IPS-NIHi7 (cell line): ENCODE data around the gene CCDC188.

Source experiments
- DNase-seq: peaks from one replicate; pipeline ENCODE4 v3.0.0; 2012; ENCODE audit warnings: mixed read lengths; ENCODE audit errors: extremely low spot score

Gene CCDC188

DNA sequence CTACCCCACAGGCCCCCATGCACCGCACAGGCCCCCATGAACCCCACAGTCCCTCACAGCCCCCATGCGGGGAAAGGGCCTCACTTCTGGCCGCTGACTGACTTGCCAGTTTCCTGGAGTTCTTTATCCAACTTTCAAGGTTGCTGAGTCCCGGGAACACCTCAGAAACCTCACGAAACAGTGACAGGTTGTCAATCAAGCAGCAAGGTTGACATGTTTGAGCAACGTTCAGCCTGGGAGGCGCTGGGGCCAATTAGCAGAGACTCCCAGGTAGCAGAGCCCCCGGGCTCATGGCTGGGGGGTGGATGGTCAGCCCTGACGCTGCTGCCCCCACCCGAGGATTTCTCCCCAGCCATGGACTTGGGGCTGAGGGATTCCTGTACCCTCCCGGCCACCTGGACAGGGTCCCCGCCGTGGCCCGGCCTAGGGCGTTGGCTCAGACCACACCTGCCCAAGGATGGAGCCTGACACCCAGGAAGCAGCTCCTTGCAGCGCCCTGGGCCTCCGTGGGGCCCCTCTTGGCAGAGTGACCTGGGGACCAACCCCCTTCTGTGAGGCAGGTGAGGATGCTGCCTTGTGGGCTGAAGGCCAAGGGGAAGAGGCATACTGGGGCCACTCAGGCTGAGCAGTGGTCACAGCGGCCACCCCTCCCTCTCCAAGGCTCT is 33.8 kb upstream of the CCDC188 start:
- DNase-seq: no peak

DNA sequence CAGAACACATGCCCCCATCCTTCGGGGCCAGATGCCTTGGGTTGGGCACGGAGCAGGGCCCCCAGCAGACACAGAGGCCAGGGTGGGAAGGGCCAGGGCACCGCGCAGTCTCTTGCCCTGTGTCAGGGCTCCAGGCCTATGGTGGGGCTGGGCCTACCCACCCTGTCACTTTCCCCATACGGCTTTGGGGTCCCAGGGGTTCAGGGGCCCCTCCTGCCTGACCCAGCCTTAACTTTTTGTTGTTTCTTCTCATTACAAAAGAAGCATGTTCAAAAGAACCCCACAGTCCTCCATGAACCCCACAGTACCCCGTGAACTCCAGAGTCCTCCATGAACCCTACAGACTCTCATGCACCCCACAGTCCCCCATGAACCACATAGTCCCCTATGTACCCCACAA is 33.0 kb upstream of the CCDC188 start:
- no peak for DNase-seq

DNA sequence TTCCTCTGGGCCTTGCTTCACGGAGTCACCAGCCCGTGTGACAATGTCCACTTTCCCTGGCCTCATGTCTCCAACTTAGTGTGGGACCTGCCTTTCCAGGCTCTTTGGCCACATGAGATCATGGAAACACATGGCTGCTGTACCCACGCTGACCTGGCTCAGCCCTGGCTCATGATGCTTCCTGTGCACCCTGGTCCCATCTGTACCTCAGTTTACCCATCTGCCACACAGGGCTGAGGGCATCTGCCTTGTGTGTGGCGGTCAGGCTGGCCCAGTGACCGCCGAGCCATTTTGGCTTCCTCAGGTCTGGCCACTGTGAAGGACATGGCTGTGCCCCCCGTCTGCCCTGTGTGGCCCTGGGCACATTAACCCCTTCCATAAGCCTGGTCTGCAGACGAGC is 32.2 kb upstream of the CCDC188 start:
- no peak for DNase-seq

DNA sequence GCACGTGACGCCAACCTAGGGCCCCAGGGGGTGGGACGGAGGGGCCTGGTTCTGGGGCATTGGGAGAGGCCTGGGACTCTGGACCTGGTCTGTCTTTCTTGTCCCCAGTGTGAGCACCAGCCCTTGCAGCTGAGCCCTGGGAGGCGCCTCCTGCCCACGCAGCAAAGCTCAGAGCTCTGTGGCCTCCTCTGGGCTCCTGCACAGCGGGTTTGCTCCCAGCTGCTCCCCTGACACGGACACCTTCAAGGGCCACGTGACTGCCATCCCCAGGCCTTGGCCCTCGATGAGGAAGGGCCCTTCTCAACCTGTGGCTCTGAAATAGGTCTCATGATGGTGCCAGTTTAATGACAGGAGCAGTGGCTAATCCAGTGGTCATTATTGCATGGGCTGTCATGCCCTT is 31.5 kb upstream of the CCDC188 start:
- DNase-seq: no peak

DNA sequence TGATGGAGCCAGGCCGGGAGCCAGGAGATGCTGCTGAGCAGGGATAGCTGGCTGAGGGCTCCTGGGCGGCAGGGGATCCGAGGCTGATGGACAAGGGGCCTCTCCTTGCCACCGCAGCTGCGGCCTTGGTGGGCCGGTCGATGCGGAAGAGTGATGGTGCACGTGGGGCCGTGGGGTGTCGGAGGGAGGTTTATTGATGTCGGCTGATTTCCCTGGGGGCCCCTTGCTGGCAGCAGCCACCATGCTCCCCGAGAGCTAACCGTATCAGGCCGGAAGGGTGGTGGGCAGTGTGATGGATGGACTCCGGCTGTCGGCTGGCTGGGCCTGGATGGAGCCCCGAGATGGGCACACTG is 31.0 kb upstream of the CCDC188 start:
- no peak for DNase-seq

DNA sequence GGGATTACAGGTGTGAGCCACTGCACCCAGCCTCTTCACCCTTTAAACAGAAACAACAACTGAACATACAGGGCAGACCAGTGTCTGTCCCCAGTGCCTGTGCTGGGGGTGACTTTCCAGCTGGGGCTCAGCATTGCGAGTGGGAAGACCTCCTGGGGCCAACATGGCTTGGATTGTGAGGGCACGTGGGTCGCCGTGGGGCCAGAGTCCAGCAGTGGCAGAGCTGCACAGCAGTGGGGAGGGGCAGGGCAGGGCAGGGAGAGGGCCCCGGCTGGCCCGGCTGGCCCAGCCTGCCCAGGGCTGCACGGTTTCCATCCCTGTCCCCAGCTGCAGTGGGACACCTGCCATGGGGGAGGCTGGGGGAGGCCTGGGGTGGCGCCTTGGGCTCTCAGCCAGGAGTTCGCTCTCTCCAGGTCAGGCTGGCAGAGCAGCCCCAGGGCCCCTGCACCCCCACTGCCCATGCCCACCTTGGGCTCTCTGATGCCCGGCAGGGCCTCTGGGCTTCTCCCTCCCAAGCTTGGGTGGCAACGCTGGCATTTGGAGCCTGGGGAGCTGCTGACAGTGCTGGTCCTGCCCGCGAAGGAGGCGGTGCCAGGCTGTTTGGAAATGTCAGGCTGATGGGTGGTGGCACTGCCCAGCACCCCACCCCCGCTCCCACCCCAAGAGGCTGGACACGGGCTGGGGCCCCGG is 30.5 kb upstream of the CCDC188 start:
- DNase-seq: no peak

DNA sequence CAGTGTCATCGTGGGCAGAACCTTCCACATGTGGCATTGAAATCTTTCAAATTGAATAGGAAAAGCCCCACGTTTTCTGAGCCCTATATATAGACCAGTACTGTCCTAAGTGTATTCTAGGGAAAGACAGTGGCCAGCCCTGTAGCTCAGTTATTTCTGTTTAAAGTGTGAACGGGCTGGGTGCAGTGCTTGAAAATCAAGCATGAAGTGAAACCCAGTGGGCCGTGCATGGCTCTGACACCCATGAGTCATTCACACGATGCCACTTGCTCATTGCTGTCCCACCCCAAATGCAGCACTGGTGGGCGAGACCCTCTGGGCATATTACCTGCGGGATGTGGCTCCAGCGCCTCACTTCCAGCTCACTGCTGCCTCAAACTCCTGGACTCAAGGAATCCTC is 29.8 kb upstream of the CCDC188 start:
- DNase-seq: no peak

DNA sequence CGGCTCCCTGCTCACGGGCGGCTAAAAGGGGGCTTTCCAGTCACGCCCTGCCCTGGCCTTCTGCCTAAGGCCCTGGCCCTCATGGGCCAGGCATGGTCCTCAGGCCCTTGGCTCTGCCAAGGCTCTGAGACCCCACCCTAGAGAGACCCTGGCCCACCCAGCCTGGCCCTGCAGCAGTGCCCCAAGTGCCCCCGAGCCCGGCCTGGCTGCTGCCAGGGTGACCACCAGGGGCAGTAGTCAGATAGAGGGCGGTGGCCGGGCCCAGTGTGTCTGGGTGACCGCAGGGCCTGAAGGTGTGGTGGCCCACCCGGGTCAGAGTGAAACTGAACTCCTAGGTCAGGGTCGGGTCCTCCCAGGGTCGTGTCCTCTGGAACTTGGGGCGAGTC is 29.4 kb upstream of the CCDC188 start:
- no peak for DNase-seq

DNA sequence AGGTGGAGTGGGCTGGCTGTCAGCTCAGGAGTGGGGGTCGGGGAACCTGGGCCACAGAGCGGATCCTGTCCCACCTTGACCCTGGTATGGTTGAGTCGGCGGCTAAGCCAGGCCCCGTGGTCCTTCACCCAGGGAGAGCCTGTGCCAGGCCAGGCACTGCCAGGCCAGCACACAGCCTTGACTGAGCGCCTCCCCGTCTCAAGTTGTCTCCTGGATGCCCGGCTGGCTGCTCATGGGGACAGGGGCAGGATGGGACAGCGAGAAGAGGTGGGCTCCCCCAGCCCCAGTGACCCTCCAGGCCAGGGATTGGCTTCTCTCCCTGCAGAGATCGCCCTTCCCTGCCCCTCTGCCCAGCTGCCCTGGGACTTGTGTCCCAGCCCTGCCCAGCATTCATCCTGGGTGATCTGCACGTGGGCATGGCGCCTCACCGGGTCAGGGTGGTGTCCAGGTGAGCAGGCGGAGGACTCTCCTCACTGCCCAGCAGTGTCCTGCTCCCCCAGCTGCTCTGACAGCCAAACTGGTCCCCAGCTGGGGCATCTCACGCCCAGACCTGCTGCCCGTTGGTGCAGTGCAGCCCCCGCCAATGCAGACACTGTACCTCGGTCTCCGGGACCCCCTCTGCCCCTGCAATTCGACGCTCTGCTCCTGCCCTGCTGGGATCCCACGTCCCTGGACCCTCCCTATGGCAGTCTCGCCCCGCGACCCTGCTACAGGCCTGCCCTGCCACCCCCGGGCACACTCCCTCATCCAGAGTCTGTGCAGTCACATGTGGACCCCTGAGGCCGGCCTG is 28.8 kb upstream of the CCDC188 start:
- DNase-seq: no peak

DNA sequence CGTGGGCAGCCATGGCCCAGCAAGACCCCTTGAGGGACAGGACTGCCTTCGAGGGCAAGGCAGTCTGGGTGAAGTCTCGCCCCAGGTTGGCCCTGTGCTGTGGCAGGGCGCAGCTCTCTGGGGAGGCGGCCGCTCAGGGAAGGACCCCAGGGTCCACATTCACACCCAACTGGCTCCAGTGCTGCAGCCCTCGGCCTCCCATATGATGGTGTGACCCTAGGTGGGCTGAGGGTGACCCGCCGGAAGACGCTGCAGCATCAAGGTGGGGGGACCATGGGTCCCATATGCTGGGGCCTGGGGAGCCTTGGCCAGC is 28.0 kb upstream of the CCDC188 start:
- DNase-seq: no peak

DNA sequence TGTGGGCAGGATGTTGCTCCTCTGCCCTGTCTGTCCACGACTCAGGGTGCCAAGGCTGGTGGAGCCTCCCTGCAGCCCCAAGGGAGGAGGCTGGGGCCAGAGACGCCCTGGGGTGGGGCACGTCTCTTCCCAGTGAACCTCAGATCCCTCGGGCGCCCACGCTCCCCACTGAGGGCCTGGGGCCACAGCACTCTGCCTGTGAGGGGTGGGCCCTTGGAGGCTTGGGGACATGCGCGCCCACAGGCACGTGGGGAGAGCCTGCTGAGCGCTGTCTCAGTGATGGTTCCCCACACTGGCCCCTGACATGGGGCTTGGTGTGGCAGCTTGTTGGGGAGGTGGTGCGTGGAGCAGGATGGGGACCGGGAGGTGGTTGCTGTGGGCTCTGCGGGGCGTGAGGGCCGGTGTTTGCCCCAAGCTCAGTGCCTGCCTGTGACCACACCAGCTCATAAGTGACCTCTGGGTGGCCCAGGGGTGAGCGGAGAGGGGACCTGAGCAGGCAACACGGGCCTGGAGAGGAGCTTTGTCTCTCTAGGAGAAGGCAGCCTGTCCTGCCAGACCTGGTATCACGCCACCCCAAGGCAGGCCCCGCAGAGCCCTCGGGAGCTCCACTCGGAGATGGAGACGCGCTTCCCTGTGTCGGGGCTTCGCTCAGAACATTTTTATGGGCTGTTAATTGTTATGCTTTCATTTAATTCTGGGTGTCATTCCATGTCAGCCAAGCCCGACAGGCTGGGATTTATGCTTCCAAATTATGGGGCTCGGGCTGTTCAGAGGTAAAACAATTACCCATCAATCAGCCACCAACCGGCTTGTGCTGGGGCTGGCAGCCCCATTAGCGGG is 27.4 kb upstream of the CCDC188 start:
- DNase-seq: no peak

DNA sequence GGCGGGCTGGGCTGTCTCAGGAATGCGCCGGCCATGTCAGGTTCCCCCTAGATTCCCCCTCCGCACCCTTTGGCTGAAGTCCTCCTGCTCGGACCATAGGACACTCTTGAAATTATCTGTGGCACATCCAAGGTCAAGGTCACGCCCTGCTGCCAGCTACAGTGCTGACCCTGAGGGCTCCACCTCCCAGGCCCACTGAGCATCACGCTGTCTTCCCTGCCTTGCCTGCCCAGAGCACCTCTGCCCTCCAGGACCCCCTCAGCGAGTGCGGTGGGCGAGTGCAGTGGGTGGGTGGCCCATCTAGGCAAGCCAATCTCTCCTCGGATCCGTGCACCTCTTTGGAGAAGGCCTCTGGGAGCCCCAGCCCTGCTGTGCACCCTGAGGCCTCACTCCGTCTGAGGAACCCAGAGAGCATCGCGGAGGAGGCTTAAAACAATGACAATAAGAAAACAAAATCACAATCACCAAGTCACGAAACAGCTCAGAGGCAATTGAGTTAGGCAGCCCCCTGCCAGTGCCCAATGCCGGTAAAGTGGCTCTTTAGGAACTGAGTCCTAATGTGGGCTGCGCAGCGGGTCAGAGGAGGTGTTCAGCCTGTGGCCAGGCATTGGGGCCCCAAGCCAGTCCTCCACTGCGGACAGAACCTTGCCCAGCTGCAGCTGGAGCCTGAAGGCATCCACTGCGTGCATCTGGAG is 26.5 kb upstream of the CCDC188 start:
- DNase-seq: no peak

DNA sequence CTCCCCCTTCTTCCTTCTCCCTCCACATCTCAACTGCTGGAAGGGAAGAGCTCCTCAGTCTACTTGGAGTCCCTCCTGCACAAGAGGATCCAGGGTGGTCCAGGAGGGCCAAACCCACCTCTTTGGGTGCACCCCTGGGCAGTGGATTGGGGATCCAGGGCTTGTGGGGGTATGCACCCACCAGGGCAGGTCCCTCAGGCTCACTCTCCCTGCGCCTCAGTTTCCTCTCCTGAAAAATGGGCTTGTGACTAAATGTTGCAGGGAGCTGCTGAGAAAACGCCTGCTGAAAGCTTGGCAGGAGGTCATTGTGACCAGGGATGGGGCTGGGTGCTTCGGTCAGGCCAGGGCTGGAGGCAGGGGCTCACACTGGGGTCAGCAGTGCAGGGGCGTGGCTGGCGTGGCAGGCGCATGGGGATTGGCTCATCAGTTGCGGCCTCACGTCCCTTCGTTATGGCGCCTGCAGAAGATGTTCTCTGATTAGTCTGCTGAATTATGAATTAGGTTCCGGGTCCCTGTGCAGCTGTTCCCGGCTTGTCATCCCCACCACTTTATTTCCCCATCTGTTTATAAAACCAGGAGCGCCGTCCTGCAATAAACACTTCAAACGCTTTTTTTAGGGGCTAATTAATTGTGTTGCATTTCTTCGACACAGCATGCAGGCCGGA is 25.7 kb upstream of the CCDC188 start:
- DNase-seq: no peak

DNA sequence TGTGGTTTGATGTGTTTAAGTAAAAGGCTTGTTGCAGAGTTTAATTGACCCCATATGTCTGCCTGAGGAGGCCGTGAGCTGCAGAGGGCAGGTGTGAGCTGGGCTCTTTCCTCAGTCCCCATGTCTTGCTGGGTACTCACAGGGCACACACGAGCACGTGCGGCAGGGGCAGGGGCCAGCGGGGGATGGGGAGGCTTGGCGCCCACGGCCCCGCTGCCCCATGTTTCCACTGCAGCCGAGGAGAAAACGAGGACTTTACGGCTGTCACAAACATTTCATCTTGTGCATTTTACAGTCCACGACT is 24.7 kb upstream of the CCDC188 start:
- DNase-seq: no peak

DNA sequence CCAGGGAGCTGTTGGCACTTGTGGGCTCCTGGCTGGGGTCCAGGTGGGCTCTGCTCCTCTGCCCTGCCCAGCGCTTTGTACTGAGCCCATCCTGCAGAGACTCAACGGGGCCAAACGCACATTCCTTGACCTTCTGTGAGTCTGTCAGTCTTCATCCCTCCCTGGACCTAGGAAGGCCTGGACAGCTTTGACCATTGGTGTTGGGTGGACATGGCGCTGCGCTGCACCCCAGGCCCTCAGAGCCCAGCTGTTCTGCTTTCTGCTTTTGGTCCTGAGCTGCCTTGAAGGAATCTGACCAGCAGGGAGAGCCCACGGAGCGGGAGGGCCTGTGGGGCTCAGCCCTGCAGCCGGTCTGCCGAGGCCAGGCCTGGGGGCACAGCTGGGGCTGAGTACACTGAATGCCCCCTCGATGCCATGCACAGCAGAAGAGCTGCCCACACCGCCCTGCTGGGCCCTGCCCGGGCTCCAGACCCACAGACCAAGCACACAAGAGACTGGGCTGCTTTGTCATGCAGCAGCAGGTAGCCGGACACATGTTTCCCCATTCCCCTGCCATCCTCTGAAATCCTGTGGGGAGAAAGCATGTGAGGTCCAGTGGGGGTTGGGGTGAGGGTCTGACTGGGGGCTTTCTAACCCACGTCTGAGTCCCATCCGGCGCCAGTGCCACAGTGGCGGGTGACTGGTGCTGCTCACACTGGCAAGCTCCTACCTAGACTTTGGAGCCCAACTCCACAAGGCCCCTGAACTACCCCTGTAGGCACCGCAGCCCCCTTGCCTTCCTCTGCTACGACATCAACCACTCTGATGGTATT is 24.1 kb upstream of the CCDC188 start:
- DNase-seq: peak; percentile 53

DNA sequence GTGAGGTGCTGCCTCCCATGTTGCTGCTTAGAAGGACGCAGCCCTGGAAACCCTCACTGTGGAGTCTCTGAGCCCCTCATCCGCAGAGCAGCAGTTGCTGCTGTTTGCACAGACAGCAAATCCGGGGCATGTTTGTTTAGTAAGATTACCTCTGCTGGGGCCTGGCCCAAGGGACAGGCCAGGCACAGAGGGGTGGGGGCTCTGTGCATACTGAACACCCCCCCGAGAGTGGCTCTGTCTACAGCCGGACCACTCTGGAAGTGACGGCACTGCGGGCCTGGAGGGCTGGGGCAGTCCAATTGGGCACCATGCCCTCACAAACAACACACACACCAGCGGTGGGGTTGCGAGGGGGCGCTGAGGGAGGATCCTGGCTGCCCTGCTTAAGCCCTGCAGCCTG is 22.9 kb upstream of the CCDC188 start:
- no peak for DNase-seq

DNA sequence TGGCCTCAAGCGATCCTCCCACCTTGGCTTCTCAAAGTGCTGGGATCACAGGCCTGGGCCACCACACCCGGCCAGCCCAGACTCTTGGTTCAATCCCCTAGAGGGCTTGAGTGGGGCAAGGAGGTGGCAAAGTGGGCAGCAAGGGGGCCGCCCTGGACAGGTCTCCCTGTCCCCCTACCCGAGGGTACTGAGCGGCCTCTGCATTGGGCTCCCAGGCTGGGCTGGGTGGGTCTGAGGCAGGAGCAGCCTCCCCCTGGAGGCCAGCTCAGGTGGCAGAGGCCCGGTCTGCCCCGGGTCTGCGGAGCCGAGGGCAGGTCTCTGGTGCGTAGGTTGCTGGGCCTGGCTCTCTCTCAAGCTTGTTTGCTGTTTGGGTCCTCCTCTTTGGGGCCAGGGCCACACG is 22.4 kb upstream of the CCDC188 start:
- no peak for DNase-seq

DNA sequence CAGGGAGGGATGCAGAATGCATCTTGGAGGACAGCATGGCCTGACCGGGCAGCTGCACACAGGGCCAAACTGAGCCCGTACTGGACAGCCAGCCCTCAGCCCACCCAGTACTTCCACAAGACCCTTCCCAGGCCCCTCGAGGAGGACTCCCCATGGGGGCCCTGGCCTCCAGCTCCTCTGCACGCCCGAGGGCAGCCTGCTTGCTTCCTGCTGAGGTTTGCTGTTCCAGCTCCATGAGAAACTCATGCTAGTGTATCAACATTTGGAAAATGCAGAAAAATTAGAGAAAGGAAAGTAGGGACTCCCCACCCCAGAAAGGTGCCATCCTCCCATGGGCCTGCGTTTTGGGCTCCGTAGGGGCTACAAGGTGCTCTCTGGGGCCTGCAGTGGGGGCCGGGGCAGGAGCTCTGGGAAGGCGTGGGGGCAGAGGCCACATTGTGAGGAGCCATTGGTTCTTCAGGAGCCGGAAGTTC is 21.3 kb upstream of the CCDC188 start:
- no peak for DNase-seq

DNA sequence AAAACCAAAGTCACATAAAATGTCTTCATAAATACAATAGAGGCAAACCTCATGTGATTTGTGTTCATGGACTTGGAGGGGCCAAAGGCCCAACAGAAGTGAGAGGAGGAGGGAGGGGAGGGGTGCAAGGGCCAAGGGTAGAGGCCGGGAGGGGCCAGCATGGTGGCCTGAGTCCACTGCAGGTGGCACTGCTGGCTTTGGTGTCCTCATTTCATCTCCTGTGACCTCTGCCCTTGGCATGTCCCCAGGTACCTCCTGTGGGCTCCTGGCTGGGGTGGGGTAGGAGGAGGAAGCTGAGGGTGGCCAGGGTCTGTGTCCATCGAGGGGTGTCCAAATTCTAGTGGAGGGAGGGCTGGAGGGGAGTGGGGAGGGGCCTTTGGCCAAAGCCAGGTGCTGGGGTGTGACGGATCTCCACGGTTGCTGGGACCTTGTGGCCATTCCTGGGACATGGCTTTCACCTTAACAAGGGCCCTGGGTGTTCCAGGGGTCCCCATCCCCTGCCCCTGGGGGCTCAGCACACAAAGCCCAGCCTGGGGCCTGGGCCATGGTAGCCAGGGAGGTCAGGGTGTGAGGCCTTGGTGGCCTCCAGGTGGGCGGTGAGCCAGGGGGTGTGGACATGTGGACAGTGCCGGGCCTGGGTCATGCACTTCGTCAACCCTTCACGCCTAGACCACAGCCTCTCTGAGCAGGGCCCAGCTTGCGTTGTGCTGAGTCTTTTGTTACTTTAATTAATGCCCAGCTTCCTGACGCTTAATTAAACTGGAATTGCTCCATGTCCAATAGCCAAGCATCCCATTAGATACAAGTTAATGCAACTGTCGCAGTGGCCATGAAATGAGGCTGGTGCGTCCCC is 20.7 kb upstream of the CCDC188 start:
- no peak for DNase-seq

DNA sequence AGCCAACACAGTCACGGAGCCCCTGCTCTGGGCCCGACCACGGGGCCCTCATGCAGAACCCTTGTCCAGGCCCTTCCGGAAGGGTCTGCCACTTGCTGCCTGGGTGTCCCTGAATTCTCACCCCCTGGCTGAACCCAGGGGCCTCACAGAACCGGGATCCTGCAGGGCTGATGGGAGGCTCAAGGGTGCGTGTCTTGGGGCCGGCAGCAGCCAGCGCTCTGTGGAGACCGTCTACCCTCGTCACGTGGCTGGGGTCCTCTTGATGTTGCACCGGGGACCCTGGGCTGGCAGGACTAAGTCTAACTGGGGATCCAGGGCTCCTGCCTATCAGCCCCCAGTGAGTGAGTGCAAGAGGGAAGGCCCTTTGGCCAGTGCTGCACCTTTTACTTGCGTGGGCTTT is 19.3 kb upstream of the CCDC188 start:
- no peak for DNase-seq
